WERI-Rb-1 (cell line): Measurements from ENCODE around the gene AJAP1.

Experiments used
- DNase-seq: peaks from one replicate; pipeline ENCODE4 v3.0.0-alpha.2; 2020
- H3K27ac ChIP-seq: fragments of 250-450 bp; sonication (Bioruptor Pico); 2 replicates; pipeline ENCODE4 v1.5.1; 2020; ENCODE audit warnings: mild to moderate bottlenecking, moderate library complexity
- H3K27me3 ChIP-seq: fragments of 250-450 bp; sonication (Bioruptor Pico); 2 replicates; pipeline ENCODE4 v1.5.1; 2021; ENCODE audit warnings: mild to moderate bottlenecking, low read depth, moderate library complexity; ENCODE audit not compliant: insufficient read depth, severe bottlenecking
- H3K36me3 ChIP-seq: fragments of 250-450 bp; sonication (Bioruptor Pico); 2 replicates; pipeline ENCODE4 v1.5.1; 2020; ENCODE audit warnings: mild to moderate bottlenecking, moderate library complexity
- H3K4me3 ChIP-seq: 2 replicates; pipeline ENCODE4 v1.5.1; 2011; ENCODE audit warnings: low read depth, mild to moderate bottlenecking, control low read depth, low read length
- H3K9me3 ChIP-seq: fragments of 250-450 bp; sonication (Bioruptor Pico); 2 replicates; pipeline ENCODE4 v1.5.1; 2021; ENCODE audit warnings: mild to moderate bottlenecking, moderate library complexity; ENCODE audit not compliant: severe bottlenecking
- CTCF ChIP-seq: IDR thresholded peaks from 2 replicates; pipeline ENCODE4 v1.5.1; 2011; ENCODE audit warnings: low read depth, mild to moderate bottlenecking, control low read depth, inconsistent platforms, low read length

The AJAP1 gene

DNA sequence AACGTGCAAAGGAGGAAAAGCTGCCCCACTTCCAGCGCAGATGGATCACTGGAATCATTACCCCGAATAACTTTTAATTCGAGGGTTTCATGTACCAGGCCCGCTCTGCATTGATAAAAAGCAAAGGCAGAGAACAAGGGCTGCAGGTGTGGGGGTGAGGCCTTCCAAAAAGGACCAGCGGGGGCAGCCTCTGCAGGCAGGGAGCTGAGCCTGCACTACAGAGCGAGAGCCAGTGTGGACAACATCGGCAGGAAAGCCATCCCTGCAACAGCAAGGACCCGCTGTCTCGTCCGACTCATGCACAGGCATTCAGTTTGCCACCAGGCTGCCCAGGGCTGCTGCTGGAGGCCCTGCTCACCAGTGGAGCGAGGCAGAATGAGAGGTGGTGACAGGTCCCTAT lies 27.1 kb upstream of the AJAP1 start:
- H3K9me3 ChIP-seq, result no peaks in the 10 kb centered on the region
- no peaks in the 10 kb centered on the region for H3K36me3 ChIP-seq
- H3K4me3 ChIP-seq, result no peak overlapping the region
- no peak overlapping the region for H3K27ac ChIP-seq
- no peaks in the 10 kb centered on the region for H3K27me3 ChIP-seq
- TF ChIP-seq CTCF, result peak; percentile 39; the same call in 1 of the 2 replicates
- DNase-seq, result no peak

GRCh38 chr1:4628992-4629391 lies 25.4 kb upstream of the AJAP1 start:
- Histone ChIP-seq H3K36me3 (no peaks in the 10 kb centered on the region), H3K9me3 (no peaks in the 10 kb centered on the region), H3K27ac (no peak overlapping the region), H3K4me3 (no peak overlapping the region), H3K27me3 (no peaks in the 10 kb centered on the region)
- no peak for DNase-seq
- no peak for TF ChIP-seq CTCF

- DNase-seq, result no peak
- H3K9me3 ChIP-seq, result no peaks in the 10 kb centered on the region
- H3K4me3 ChIP-seq, result no peak overlapping the region
- no peak overlapping the region for H3K27ac ChIP-seq
- TF ChIP-seq CTCF, result no peak
- no peaks in the 10 kb centered on the region for H3K27me3 ChIP-seq
- H3K36me3 ChIP-seq, result no peaks in the 10 kb centered on the region
Measured at GRCh38 chr1:4630561-4630960, 23.8 kb upstream of the AJAP1 start.

DNA sequence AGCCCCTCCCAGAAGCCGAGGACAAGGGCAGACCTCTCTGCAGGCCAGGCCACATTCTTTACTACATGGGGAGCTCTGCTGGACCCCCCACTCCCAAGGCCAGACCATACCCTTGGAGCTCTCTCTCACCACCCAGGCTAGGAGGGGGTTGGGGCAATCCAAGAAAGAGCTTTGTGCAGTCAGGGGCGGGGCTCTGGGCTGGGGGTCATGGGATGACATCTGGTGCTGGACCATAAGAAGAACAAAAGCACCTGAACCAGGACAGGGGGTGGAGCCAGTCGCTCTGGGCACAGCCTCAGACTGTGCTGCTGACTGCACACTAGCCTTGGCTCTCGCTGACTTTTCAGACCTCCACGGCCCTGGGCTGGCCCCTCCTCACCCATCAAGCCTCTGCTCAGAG lies 23.1 kb upstream of the AJAP1 start:
- Histone ChIP-seq H3K4me3 (no peak overlapping the region), H3K9me3 (no peaks in the 10 kb centered on the region), H3K27ac (no peak overlapping the region), H3K27me3 (no peaks in the 10 kb centered on the region), H3K36me3 (no peaks in the 10 kb centered on the region)
- TF ChIP-seq CTCF, result no peak
- DNase-seq, result peak; percentile 57

DNA sequence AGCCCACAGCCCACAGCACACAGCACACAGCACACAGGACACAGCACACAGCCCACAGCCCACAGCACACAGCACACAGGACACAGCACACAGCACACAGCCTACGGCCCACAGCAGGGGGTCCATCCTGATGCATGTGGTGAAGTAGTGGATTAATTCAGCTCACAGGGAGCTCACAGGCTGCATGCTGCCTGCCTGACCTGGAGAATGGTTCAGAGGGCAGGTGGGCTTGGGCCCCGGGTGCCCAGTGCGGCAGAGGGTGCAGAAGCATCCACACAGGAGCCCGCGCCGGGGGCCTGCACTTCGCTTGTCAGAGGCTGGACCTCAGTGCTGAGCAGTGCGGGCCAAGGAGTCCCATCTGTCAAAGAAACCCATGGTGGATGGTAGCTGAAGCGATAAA lies 21.1 kb upstream of the AJAP1 start:
- DNase-seq, result peak; percentile 48
- Histone ChIP-seq H3K27me3 (no peaks in the 10 kb centered on the region), H3K4me3 (no peak overlapping the region), H3K9me3 (no peaks in the 10 kb centered on the region), H3K27ac (no peak overlapping the region), H3K36me3 (no peaks in the 10 kb centered on the region)
- no peak for TF ChIP-seq CTCF

DNA sequence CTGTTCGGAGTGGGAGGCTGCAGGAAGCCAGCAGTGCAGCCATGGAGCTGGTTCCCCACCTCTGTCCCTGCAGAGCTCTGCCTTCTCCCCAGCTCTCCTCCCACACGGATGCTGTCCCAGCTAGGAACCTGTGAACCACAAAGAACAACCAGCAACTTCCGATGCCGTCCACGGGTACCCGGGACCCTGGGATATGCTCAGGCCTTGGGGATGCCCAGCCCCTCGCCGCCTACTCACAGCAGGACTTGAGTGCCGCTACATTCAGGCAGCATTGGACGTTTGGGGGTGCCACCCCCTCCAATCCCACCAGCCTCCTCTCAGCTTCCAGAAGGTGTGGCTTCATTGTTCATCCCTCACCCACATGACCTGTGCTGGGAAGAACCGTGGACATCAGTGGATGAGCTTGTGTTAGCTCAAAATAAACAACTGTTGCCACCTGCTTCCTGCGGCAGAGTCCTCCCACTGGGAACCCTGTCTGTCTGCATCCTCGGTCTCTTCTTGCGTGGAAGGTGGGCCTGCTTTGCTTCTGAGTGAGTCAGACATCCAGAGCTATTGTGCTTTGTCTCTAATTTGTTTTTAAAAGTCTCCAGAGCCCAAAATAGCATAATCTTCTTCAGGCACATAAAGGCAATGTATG lies 20.1 kb upstream of the AJAP1 start:
- no peaks in the 10 kb centered on the region for H3K9me3 ChIP-seq
- no peak for DNase-seq

More for the DNA sequence above, 20.1 kb upstream of the AJAP1 start:
- H3K4me3 ChIP-seq, result no peak overlapping the region
- H3K27me3 ChIP-seq, result no peaks in the 10 kb centered on the region
- no peak for TF ChIP-seq CTCF
- H3K36me3 ChIP-seq, result no peaks in the 10 kb centered on the region
- H3K27ac ChIP-seq, result no peak overlapping the region
